CD4-positive, alpha-beta T cell treated with Interleukin-4 for 4 hours (primary cell): ENCODE data around the gene PARP1.
"Not testable (repeated sequence)": the region's sequence is repeated elsewhere in the genome, so short reads cannot be mapped to it uniquely, and the experiment has no call there.

Experiments
- DNase-seq: peaks from one replicate; pipeline ENCODE4 v3.0.0-alpha.2; 2020

The PARP1 gene

GRCh38 chr1:226407497-226408284 lies at the start of gene PARP1:
PARP1 (minus strand) TSS chr1:226408093; CDS start chr1:226407929, 164 bp downstream.
- DNase-seq, result peak; percentile 92

- DNase-seq, result peak; percentile 48
Observed at GRCh38 chr1:226457307-226457712, 49.4 kb upstream of the PARP1 start.

GRCh38 chr1:226455843-226456242 lies 48.0 kb upstream of the PARP1 start:
- no peak for DNase-seq

DNA sequence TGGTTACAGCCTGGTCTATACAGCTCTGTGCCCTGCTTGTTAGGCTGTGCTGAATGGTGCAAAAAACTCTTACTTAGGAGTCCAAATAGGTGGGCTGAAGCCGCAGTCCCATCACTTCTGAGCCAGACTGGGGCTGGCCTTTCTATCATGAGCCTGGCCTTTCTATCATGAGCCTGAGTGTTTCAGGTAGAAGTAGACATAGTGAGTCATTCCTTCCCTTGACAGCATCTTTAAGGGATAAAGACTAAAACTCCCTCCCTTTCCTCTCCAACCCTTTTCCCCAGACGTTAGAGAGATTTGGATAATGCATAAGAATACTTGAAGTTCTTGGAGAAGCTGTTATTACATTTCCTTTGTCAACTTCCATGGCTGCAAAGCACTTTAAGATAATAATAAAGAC lies 46.5 kb upstream of the PARP1 start:
- no peak for DNase-seq

DNA sequence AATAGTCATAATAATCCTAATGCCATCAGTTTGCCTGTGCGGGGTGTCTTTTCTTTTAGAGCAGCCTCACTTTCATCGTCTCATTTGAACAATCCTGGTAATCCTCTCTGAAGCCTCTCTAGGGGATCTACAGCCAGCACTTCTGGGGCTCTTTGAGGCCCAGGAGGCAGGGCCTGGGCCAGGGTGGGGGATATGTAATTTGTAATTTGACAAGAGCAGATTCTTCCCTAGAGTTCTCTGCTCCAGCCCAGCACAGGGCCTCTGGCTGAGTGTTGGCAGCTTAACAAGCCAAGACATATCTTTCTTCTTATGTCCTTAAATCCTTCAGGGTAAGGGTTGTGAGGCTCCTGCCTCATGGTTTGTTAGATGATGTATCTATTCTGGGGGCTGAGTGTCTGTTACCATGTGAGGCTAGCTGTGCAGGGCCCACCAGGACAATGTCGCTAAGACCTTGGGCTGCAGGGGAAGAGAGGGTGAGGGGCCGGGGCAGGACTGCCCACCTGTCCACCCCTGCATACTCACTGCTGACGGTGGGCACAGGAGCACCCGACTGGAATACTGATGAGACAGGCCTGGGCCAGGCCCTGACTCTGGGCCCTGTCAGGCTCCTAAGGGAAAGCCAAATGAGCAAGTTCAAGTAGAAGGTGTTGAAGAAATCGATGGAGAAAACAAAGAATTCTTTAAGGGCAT lies 45.3 kb upstream of the PARP1 start:
- no peak for DNase-seq

DNA sequence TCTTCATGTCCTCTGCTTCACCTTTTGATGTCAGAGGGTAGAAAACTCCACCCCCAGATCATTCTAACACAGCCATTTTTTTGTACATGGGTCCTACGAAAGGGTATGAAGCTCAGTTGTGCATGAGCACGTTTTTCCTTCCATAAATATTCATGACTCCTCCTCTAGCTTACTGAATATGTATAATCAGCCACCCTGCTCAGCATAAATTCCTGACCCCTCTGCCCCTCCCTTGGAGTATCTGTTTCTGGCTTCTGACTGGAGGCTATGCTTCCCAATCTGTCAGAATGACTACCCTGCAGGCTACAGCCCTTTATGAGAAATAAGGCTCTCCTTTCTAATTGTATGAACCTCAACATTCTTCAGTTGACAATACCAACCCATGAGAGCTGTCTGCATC lies 42.8 kb upstream of the PARP1 start:
- DNase-seq, result no peak

DNA sequence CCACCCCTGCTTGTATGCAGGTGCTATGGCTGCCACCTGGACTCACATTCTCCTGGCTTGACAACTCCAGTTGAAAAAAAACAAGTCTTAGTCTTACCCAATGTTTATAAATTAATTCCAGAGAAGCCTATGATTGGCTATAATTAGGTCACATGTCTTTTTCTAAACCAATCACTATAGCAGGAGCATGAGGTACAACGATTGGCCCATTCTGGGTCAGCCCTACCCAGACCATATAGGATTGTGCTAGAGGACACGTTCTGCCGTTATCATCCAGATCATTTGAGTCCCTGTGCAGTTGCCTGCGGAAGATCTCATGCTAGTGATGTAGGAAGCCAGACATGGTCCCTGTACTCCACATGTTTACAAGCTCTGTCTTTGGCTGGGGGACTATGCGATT lies 41.9 kb upstream of the PARP1 start:
- no peak for DNase-seq

GRCh38 chr1:226447932-226448665 lies 40.2 kb upstream of the PARP1 start:
- no peak for DNase-seq

DNA sequence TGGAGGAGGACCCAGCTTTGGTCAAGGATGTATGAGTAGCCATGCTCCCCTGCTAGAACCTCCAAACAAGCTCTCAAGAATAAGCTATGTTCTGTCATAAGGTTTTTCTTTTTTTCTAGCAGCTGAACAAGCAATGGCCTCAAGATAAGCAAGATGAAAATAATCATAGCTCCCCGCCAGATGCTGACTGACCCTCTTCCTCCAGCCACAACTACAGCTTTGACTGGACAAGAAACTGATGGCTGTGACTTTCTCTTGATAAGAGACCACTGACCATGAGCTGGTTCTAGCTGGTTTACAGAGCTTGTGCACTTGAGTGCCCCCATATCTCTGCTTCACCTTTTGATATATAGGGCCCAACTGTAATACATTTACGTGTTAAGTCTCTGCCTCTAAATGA lies 38.2 kb upstream of the PARP1 start:
- no peak for DNase-seq

- peak; percentile 70 for DNase-seq
Observed at GRCh38 chr1:226444901-226445300, 37.0 kb upstream of the PARP1 start.

DNA sequence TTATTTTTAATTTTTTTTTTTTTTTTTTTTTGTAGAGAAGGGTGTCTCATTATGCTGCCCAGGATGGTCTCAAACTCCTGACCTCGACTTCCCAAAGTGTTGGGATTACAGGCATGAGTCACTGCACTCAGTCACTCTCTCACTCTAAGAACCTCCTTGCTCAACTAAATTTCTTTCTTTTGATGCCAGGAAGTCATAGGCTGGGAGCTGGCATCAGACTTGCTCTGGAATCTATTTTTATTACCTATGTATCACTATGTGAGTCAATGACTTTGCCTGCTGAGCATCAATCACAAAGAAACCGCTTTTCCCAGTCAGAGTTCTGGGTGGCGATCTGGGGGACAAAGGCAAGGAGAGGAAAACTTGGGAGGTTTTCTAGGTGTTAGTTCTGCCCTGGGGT lies 35.5 kb upstream of the PARP1 start:
- no peak for DNase-seq

DNA sequence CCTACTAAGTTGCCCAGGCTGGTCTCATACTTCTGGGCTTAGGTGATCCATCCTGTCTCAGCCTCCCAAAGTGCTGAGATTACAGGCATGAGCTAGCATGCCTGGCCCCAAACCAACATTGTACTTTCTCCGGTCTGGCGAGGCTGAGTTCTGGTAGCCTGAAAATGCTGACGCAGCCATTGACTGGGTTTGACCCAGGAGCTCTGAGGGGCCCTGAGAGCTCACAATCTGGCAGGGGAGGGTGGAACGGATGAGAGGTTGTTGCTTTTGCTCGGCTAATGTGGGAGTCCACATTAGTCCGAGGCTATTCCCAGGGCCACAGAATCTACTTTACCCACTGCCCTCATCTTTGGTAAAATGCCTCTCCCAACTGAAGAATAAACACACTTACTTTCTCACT lies 35.1 kb upstream of the PARP1 start:
- no peak for DNase-seq

GRCh38 chr1:226441629-226442028 lies 33.7 kb upstream of the PARP1 start:
- no peak for DNase-seq

GRCh38 chr1:226440512-226440911 lies 32.6 kb upstream of the PARP1 start:
- DNase-seq, result no peak

GRCh38 chr1:226438007-226438406 lies 30.1 kb upstream of the PARP1 start:
- no peak for DNase-seq

DNA sequence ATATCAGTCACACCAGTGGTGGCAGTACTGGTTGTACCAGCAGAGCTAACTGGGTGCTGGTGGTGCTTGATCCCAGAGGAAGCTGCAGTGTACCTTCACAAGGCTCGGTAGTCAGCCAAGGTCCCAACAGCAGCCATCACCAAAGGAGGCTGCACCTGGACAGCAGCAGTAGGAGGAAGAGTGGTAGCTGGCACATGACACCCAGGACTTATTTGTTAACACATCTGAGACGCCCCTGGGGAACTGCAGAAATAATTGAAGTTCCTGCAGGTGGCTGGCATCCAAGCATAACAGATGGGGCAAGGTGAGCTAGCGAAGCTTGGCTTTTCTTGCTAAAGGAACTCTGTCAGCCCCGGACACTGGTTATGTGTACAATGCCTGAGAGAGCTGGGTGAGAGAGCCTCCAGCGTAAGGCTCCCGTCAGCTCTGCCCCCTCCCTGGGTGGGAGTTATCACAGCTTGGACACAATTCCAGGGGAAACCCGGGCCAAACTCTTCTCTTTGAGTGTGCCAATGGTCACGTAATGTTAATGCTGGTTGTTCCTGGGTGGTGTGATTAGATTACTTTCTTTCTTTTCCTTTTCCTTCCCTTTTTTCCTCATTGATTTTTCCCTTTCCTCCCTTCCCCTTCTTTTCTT lies 29.1 kb upstream of the PARP1 start:
- no peak for DNase-seq

DNA sequence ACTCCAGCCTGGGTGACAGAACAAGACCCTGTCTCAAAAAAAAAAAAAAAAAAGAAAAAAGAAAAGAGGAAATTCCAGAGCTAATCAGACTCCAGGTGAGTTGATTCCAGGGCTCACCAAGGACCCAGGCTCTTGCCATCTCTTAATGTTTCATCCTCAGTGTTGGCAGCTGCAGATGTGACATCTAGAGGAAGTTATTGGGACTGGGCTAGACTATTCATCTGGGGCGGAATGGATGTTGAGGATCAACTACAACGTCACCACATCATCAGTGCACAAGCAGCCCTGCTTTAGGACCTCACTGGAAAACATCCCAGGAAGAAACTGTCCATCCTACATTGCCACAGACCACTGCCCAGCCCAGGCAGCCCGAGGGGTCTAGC lies 28.6 kb upstream of the PARP1 start:
- DNase-seq, result no peak

DNA sequence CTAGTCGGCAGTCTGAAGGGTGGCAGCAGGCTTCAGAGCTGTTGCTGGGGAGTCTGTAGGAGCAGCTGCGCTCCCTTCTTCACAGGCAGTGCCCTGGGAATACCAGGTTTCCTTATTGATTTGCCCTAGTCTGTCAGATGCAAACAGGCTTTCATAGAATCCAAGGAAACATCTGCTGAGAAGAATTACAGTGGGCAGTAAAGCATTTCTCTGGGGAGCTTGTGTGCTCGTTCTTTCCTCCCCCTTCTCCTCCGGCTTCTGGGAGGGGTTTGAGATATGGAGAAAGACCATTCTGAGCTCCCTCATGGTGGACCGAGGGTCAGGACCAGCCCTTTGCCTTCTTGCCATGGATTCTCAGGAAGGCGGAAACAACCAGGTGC lies 25.4 kb upstream of the PARP1 start:
- no peak for DNase-seq

DNA sequence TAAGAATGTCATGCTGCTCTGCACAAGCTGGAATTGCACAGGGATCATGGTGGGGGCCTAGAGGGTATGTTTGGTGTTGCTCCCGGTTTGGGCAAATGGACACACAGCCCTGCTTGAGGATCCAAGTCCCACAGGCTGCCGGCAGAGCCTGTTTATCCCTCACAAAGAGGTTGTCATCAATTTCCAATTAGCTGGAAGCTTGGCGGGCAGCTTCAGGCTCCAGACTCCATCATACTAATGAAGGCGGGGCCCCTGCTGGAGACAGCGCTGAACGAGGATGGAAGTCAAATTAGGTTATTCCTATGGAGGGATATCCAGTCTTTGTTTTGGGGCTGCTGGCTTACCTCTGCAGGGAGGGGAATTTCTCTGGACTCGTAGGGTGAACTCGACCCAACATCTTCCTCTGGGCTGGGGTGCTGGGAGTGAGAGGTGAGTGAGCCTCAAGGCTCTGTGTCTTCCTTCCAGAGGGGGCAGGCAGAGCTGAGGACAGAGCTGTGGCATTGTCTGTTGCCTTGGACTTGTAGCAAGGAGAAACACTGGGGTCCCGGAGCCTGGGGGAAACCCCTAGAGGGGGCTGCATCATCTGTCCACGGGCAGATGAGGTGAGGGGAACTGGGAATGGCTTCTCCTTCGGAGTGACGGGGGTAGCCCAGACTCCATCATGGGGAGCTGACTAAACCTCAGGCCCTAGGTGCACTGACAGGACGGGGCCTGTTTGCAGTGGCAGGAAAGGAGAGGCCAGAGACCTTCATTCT lies 24.9 kb upstream of the PARP1 start:
- no peak for DNase-seq

GRCh38 chr1:226431898-226432297 lies 24.0 kb upstream of the PARP1 start:
- not testable (repeated sequence) for DNase-seq

DNA sequence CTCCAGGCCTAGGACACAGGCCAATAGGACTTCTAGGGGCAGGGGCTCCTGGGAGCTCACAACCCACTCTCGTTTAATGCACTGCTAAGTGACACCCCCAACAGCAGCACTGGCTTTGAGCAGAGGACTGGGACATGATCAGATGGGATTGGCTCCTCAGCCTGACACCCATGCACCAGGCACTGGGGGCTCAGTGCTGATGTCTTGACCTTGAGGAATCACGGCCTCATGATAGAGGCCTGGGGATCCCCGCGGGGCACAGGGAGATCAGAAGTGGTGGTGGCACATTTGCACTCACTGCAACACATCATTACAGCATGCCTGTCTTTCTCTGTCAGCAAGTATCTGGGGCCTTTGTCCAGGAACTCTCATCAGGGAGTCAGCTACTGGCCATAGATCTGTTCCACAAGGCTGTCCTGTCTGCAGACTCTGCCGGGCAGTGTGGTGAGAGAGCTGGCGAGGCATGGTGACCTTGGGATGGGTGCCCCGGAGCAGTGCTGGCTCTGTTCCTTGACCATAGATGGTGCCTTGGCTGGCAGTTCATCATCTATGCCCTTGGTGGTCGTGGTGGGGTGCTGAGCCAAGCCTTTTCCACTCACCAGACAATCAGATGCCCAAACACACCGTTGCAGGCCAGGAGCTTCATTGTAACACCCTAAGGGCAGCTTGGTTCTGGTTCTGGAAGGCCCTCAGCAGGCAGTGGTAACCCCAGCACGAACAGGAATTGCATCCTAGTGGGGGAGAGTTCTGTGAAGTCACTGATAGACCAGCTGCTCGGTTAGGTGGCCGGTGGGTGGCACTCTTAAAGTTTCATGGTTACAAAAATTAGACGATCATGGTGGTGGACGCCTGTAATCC lies 22.2 kb upstream of the PARP1 start:
- no peak for DNase-seq
